ENCODE results near the gene CMIP. TPM values are rescaled to one million over a fixed set of nuclear protein-coding genes. Genes with fewer than 3 reads are reported as not detected.
A peak's percentile ranks its signal among the peaks of the same experiment; 100 is the strongest.

CMIP gene
- total RNA-seq, 1 donor, result 15.7 TPM

DNA sequence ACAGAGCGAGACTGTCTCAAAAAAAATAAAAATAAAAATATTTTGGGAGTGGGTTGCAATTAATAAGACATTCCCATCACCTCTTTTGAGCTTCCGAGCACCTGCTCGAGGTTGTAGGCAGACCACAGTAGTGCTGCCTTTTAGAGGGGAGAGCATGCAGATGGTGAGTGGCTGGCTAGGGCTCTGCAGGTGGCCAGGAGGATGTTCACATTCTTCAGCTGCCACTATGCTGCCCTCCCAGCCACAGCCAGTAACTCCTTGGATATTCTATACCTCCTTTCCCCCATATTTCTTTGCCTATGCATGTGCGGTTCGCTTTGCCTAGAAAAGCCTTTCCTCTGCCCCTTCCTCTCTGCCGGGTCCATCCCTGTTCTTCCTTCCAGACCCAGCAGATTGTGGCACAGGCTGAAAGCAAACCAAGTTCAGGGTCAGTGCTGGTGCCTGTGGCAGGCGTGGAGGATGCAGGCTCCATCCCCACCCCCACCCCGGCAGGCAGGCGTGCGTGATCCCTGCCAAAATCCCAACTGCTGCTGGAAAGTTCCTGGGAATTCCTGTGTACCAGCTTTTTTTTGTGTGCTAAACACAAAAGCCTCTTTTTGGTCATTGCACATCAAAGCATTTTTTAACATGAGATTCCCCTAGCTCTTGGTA lies 33.8 kb upstream of the CMIP start:
- peak; percentile 30 for DNase-seq (ENCODE audit: low read depth)
- no peak overlapping the region for H3K4me3 ChIP-seq (ENCODE audit: low read depth, low read length)
- TF ChIP-seq, protein P1, sequence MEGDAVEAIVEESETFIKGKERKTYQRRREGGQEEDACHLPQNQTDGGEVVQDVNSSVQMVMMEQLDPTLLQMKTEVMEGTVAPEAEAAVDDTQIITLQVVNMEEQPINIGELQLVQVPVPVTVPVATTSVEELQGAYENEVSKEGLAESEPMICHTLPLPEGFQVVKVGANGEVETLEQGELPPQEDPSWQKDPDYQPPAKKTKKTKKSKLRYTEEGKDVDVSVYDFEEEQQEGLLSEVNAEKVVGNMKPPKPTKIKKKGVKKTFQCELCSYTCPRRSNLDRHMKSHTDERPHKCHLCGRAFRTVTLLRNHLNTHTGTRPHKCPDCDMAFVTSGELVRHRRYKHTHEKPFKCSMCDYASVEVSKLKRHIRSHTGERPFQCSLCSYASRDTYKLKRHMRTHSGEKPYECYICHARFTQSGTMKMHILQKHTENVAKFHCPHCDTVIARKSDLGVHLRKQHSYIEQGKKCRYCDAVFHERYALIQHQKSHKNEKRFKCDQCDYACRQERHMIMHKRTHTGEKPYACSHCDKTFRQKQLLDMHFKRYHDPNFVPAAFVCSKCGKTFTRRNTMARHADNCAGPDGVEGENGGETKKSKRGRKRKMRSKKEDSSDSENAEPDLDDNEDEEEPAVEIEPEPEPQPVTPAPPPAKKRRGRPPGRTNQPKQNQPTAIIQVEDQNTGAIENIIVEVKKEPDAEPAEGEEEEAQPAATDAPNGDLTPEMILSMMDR (IDR thresholded peaks at IDR 0.05; ENCODE audit: insufficient read depth, low read length), result no peak

DNA sequence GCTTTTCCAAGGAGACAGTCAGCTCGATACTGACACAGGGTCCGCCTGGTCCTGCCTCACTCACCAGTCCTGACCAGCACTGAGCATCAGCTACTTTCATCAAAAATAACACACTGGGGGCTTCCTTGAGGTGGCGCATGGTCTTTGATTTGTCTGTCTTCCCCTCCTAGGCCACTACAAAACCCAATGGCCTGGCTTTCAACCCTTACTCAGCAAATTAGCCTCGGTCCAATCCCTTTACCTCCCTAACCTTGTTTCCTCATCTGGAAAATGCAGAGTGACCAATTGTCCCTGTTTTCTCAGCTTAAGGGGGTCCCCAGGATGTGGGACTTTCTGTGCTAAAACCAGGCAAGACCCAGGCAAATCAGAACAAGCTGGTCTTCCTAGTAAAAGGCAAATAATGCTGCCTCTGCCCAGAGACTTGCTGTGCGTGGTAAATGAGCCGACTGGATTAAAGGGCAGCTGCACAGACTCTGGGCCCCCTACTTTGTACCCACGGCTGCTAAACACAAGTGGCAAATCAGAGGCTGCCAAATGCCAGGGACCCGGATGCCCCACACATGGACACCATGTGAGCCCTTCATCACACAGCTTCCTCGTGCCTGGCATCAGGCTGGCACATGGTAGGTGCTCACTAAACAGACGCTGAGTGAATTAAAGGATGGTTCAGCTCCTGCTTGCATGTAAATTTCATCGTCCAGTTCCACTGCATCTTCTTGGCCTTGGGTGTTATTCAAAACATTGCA lies 31.2 kb upstream of the CMIP start:
- no peak for DNase-seq (ENCODE audit: low read depth)
- TF ChIP-seq, protein P1 (IDR thresholded peaks at IDR 0.05; ENCODE audit: insufficient read depth, low read length), result no peak
- no peak overlapping the region for H3K4me3 ChIP-seq (ENCODE audit: low read depth, low read length)

DNA sequence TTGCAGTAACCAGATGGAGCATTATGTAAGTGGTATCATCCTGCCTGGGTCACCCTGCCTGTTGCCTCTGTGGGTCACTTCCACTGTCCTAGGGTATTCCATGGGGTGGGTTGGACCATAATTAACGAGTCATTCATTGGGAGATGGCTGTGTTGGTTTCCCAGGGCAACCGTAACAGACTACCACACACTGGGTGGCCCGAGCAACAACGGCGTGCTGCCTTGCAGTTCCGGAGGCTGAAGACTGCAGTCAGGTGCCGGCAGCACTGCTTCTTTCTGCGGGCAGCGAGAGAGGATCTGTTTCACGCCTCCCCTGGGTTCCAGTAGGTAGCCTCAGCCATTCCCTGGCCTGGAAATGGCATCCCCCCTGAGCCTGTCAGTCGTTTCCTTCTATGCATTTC lies 28.9 kb upstream of the CMIP start:
- TF ChIP-seq, protein P1 (IDR thresholded peaks at IDR 0.05; ENCODE audit: insufficient read depth, low read length), result no peak
- DNase-seq (ENCODE audit: low read depth), result no peak
- no peak overlapping the region for H3K4me3 ChIP-seq (ENCODE audit: low read depth, low read length)

DNA sequence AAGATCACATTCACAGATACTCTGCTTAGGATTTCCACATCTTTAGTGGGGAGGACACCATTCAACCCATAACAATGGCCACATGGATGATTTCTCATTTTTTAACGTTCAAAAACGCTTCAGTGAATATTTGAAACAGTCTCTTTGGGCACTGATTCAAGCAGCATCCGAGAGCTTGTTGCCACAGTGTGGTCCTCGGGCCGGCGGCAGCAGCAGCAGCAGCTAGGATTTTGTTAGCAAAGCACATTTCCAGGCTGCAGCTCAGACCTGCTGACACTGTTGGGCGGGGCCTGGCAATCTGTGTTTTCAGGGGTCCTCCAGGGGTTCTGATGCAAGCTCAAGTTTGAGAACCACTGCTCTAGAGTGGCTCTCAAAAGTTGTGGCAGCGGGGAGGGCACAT lies 27.9 kb upstream of the CMIP start:
- H3K4me3 ChIP-seq (ENCODE audit: low read depth, low read length), result no peak overlapping the region
- TF ChIP-seq, protein P1 (IDR thresholded peaks at IDR 0.05; ENCODE audit: insufficient read depth, low read length), result no peak
- no peak for DNase-seq (ENCODE audit: low read depth)

GRCh38 chr16:81417210-81417609 lies 27.4 kb upstream of the CMIP start:
- no peak for DNase-seq (ENCODE audit: low read depth)
- no peak overlapping the region for H3K4me3 ChIP-seq (ENCODE audit: low read depth, low read length)
- TF ChIP-seq, protein P1 (IDR thresholded peaks at IDR 0.05; ENCODE audit: insufficient read depth, low read length), result no peak

- TF ChIP-seq, protein P1 (IDR thresholded peaks at IDR 0.05; ENCODE audit: insufficient read depth, low read length), result no peak
- no peak for DNase-seq (ENCODE audit: low read depth)
- no peak overlapping the region for H3K4me3 ChIP-seq (ENCODE audit: low read depth, low read length)
These were observed 24.8 kb upstream of the CMIP start for GRCh38 chr16:81419806-81420205.
